ENCODE results near the gene IL17C.

Gene IL17C

GRCh38 chr16:88687254-88687576 lies 48.8 kb downstream of the IL17C start:
- no peak for DNase-seq

GRCh38 chr16:88687676-88688012 lies 49.3 kb downstream of the IL17C start:
- no peak for DNase-seq

DNA sequence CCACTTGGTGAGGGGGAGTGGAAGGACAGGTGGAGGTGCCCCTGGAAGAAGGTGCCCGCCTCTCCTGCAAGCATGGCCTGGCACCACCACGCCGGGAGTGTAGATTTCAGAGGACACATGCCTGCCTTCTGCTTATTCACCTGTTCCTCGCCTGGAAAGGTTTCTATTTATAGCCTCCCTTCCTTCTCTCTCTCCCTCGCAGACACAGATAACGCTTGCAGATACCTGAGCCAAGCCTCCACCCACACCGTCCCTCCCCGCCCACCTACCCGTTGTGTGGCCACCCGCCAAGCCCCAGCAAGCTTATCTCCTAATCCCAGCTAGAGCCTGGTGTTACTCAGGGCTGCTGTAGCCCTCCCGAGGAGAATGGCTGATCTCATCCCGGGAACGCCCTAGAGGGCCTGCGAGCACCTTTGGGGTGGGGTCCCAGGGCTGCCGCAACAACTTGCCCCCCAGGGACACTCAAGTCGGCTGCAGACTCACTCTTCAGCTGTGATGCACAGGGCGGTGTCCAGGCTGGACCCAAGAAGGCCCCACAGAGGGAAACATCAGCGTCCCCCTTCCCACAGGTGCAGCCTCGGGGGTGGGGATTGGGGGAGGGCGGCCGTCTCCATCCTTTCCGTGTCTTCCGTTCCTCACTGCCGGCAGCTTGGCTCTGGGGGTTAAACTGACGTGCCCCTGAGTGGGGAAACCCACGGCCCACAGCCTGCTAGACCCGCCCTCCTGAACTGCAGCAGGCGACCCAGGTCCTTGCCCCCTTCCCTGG lies 49.8 kb downstream of the IL17C start:
- DNase-seq: no peak
